ENCODE measurements around the gene NNAT.

The NNAT gene

DNA sequence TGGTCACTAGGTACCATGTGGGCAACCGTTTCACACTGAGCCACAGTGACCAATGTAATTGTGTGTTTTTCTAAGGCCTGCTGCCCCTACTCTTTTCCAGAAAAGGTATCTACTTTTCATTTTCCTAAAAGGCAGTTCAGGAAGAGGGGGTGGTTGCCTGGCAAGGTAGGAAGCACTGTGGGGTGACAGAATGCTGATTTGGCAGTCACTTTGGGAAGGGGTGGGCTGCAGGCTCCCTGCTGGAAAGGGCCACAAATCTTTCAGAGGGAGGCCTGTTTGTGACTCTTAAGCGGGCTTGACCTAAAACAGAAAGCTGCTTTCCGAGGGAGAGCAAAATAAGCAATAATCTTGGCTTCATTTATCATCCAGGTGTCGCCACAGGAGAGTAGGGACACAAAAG, 5.2 kb upstream of the NNAT start:
- H3K27ac ChIP-seq: no peak overlapping the region
- no peak for TF ChIP-seq ZFX (IDR thresholded peaks at IDR 0.05)
- TF ChIP-seq, protein P1, sequence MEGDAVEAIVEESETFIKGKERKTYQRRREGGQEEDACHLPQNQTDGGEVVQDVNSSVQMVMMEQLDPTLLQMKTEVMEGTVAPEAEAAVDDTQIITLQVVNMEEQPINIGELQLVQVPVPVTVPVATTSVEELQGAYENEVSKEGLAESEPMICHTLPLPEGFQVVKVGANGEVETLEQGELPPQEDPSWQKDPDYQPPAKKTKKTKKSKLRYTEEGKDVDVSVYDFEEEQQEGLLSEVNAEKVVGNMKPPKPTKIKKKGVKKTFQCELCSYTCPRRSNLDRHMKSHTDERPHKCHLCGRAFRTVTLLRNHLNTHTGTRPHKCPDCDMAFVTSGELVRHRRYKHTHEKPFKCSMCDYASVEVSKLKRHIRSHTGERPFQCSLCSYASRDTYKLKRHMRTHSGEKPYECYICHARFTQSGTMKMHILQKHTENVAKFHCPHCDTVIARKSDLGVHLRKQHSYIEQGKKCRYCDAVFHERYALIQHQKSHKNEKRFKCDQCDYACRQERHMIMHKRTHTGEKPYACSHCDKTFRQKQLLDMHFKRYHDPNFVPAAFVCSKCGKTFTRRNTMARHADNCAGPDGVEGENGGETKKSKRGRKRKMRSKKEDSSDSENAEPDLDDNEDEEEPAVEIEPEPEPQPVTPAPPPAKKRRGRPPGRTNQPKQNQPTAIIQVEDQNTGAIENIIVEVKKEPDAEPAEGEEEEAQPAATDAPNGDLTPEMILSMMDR (conservative IDR thresholded peaks at IDR 0.05): no peak

DNA sequence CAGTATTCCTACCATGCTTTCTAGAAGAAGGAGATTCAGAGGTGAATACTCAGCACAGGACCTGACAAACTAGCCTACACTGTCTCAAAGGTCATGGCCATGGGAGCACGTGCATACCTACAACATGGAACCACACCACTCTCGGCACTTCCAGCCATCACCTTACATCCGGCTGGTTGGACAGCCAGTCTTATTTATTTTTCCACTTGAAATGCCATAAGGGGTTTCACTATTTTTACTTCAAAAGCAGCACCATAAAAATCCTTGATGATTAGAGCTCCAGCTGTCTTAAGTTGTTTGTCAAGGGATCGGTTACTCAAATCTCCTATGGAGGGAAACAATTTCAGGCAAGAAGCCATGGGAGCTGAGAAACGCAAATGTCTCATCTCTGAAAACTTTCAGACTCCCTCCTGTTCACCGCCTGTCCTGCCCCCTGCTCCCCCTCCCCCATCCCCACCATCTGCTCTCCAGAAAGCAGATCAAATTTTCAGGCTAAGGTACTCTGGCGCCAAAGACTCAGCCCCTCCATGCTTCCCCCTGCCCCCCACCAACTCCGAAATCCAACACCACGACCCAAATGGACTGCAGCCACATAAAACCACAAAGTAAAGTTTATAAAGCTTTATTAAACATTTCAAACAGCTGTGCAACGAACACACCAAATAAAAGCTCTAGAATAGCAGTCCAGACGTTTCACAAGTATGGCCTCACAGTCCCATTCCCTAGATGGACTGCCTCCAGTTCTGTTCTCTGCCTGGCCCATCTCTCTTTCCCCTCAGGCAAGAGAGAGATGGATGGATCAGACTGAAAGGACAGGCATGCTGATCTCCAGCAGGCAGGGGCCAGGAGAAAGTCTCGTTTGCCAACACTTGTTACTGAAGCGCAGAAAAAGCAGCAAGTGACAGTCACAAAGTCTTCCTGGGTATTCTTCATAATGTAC, 4.0 kb upstream of the NNAT start:
- no peak overlapping the region; the same call in 1 of the 2 replicates for H3K27ac ChIP-seq
- TF ChIP-seq, protein P1 (conservative IDR thresholded peaks at IDR 0.05): no peak
- no peak for TF ChIP-seq ZFX (IDR thresholded peaks at IDR 0.05)

- TF ChIP-seq ZFX (IDR thresholded peaks at IDR 0.05): no peak
- TF ChIP-seq, protein P1 (conservative IDR thresholded peaks at IDR 0.05): no peak
- peak overlapping the region; percentile 90 for H3K27ac ChIP-seq
Measured at GRCh38 chr20:37518059-37518458, 3.0 kb upstream of the NNAT start.

- peak overlapping the region; percentile 90 for H3K27ac ChIP-seq
- TF ChIP-seq, protein P1 (conservative IDR thresholded peaks at IDR 0.05): no peak
- no peak for TF ChIP-seq ZFX (IDR thresholded peaks at IDR 0.05)
Measured at GRCh38 chr20:37518606-37519507, 2.2 kb upstream of the NNAT start.

DNA sequence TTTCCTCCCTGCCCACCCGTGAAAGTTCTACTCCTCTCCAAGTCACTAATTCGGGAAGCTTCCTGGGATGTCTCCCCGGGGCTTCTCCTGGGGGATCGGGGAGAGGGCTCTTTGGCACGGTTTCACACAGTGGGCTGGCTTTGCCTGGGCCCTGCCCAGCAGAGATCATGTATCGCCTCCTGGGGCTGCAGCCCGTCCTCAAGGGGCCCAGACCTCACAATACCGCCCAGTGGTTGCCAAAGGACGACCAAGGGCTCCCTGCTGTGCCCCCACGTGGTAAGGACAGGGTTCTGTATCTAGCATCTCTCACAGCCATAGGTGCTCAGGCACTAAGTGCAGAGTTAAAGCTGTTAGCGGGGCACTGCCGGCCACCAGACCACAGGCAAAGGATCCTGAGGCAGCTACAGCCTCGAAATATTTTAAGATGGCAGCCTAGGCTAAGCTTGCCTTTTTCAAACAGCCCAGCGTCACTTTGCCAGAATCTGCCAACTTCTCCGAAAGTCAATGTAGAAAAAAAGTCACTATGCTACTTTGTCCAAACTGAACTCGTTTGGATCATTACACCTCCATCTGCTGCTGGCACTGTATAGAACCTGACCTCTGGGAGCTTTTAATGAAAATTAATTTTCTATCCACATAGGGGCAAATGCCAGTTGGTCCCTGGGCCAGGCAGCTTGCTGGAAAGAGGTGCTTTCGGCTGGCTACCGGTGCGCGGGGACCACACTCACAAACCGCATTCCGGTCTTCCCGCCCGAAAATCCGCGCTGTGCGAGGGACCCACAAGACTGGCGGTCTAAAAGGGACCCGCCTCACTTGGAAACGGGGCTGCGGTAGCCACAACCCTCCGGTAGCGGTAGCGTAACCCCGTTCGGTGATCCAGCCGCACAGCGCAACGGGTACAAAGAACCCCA, 1.3 kb upstream of the NNAT start:
- peak overlapping the region; percentile 90 for H3K27ac ChIP-seq
- no peak for TF ChIP-seq ZFX (IDR thresholded peaks at IDR 0.05)
- TF ChIP-seq, protein P1 (conservative IDR thresholded peaks at IDR 0.05): no peak; the same call in 1 of the 2 replicates

- no peak for TF ChIP-seq ZFX (IDR thresholded peaks at IDR 0.05)
- TF ChIP-seq, protein P1 (conservative IDR thresholded peaks at IDR 0.05): no peak
- H3K27ac ChIP-seq: peak overlapping the region; percentile 90
Measured at GRCh38 chr20:37520419-37520955, 563 bp upstream of the NNAT start.
